ENCODE data around the gene FAM117B. TPM values are rescaled to one million over a fixed set of nuclear protein-coding genes. Genes with fewer than 3 reads are reported as not detected.

FAM117B gene
- total RNA-seq, 4 donors from 2014 or later, result 0.26 to 14.0 (median 8.9) TPM

DNA sequence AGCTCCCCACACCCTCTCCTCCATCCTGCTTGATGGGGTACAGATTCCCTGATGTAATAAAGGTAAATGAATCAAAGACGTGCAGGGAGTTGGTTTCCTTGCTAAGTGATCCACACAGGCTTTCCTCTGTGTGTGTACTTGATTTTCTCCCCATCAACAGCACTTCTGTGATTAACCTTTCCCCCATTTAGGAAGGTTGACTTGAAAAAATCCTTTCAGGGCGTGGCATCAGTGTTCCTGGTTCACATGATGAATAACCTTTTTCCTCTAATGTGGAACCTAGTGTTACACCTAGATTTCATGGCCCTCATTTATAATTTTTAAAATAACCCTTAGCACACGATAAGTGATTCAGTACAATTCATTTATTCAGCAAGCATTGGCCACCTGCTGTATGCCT is 121.8 kb downstream of the FAM117B start:
- DNase-seq, result no peak
- TF ChIP-seq CTCF (IDR thresholded peaks at IDR 0.05) (no peak), POLR2A (IDR thresholded peaks at IDR 0.05) (no peak)
- Histone ChIP-seq H3K4me1 (no peaks in the 10 kb centered on the region), H3K9me3 (no peaks in the 10 kb centered on the region), H3K27me3 (no peaks in the 10 kb centered on the region), H3K4me3 (no peak overlapping the region), H3K27ac (no peak overlapping the region), H3K36me3 (no peaks in the 10 kb centered on the region)
- intact Hi-C loops (cut with DNase I; ENCODE audit: low total_unique reads), result no loop called here

DNA sequence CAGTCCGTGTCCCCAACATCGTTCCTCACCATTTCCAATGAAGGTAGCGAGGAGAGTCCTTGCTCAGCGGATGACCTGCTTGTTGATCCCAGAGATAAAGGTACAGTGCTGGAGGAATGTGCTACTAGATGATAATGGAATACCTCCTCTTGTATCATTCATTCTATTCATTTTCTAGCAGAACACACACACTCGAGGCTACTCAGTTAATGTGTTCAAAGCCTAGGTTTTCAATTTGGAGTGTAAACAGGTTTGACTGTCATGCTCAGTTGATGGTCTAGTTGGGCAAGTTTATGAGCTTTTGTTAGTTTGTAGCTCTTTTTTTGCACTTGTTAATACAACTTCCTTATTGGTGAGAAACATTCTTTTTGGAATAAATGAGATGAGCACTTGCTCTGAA is 122.6 kb downstream of the FAM117B start:
- DNase-seq, result no peak
- no peak overlapping the region for H3K4me3 ChIP-seq
- H3K27me3 ChIP-seq, result no peaks in the 10 kb centered on the region
- H3K36me3 ChIP-seq, result no peaks in the 10 kb centered on the region
- H3K4me1 ChIP-seq, result no peaks in the 10 kb centered on the region
- H3K9me3 ChIP-seq, result no peaks in the 10 kb centered on the region
- H3K27ac ChIP-seq, result no peak overlapping the region
- TF ChIP-seq POLR2A (IDR thresholded peaks at IDR 0.05) (no peak), CTCF (IDR thresholded peaks at IDR 0.05) (no peak)
- intact Hi-C loops (cut with DNase I; ENCODE audit: low total_unique reads), result no loop called here

GRCh38 chr2:202758128-202758527 is 123.4 kb downstream of the FAM117B start:
- DNase-seq, result no peak
- Histone ChIP-seq H3K4me1 (no peaks in the 10 kb centered on the region), H3K4me3 (no peak overlapping the region), H3K27ac (no peak overlapping the region), H3K36me3 (no peaks in the 10 kb centered on the region), H3K27me3 (no peaks in the 10 kb centered on the region), H3K9me3 (no peaks in the 10 kb centered on the region)
- intact Hi-C loops (cut with DNase I; ENCODE audit: low total_unique reads), result no loop called here
- TF ChIP-seq CTCF (IDR thresholded peaks at IDR 0.05), result no peak
- no peak for TF ChIP-seq POLR2A (IDR thresholded peaks at IDR 0.05)

GRCh38 chr2:202758604-202759003 is 123.8 kb downstream of the FAM117B start:
- H3K4me1 ChIP-seq, result no peaks in the 10 kb centered on the region
- H3K27ac ChIP-seq, result no peak overlapping the region
- intact Hi-C loops (cut with DNase I; ENCODE audit: low total_unique reads), result no loop called here
- no peak overlapping the region for H3K4me3 ChIP-seq
- H3K27me3 ChIP-seq, result no peaks in the 10 kb centered on the region
- no peak for DNase-seq
- H3K36me3 ChIP-seq, result no peaks in the 10 kb centered on the region
- TF ChIP-seq CTCF (IDR thresholded peaks at IDR 0.05) (no peak), POLR2A (IDR thresholded peaks at IDR 0.05) (no peak)
- no peaks in the 10 kb centered on the region for H3K9me3 ChIP-seq

- H3K27me3 ChIP-seq, result no peaks in the 10 kb centered on the region
- intact Hi-C loops (cut with DNase I; ENCODE audit: low total_unique reads), result no loop called here
- no peaks in the 10 kb centered on the region for H3K9me3 ChIP-seq
- no peaks in the 10 kb centered on the region for H3K4me1 ChIP-seq
- H3K36me3 ChIP-seq, result no peaks in the 10 kb centered on the region
- H3K4me3 ChIP-seq, result no peak overlapping the region
- no peak for DNase-seq
- no peak for TF ChIP-seq CTCF (IDR thresholded peaks at IDR 0.05)
- no peak for TF ChIP-seq POLR2A (IDR thresholded peaks at IDR 0.05)
- no peak overlapping the region for H3K27ac ChIP-seq
These were observed 126.1 kb downstream of the FAM117B start for GRCh38 chr2:202760848-202761247.

Data from uterus (tissue), 4 donors.